Bronchial epithelial cell (primary cell): ENCODE measurements around the gene TEDC1. TPM values are rescaled to one million over a fixed set of nuclear protein-coding genes. Genes with fewer than 3 reads are reported as not detected.

Source experiments
- DNase-seq: peaks from one replicate; pipeline ENCODE4 v3.0.0-alpha.2; 2010; ENCODE audit warnings: low read depth
- FAIRE-seq: peaks from 2 replicates; lab custom pipeline; 2011; peaks lifted over from hg19 to GRCh38; lab: Jason Lieb, UNC
- H3K27me3 ChIP-seq: 2 replicates; pipeline ENCODE4 v1.5.1; 2011; ENCODE audit warnings: low read length; ENCODE audit not compliant: control insufficient read depth, insufficient read depth
- H3K36me3 ChIP-seq: 2 replicates; pipeline ENCODE4 v1.5.1; 2011; ENCODE audit warnings: low read length; ENCODE audit not compliant: control insufficient read depth, insufficient read depth
- H3K4me3 ChIP-seq: 2 replicates; pipeline ENCODE4 v1.5.1; 2011; ENCODE audit warnings: mild to moderate bottlenecking, low read depth, low read length, control low read depth
- total RNA-seq: library from RNA; depleted of rRNA; stranded (reverse); fragments of >200 nt; gene quantifications from 2 replicates; pipeline ENCODE4 v1.2.1, GENCODE V29; 2014
- TF ChIP-seq, protein P1 (sequence below): IDR thresholded peaks from 2 replicates; pipeline ENCODE4 v1.5.1; 2011; ENCODE audit warnings: mild to moderate bottlenecking, moderate library complexity, low read length, control low read depth, inconsistent platforms; ENCODE audit not compliant: insufficient read depth, severe bottlenecking

TEDC1 gene
- total RNA-seq, 1 donor from 2014 or later = 4.5 TPM

DNA sequence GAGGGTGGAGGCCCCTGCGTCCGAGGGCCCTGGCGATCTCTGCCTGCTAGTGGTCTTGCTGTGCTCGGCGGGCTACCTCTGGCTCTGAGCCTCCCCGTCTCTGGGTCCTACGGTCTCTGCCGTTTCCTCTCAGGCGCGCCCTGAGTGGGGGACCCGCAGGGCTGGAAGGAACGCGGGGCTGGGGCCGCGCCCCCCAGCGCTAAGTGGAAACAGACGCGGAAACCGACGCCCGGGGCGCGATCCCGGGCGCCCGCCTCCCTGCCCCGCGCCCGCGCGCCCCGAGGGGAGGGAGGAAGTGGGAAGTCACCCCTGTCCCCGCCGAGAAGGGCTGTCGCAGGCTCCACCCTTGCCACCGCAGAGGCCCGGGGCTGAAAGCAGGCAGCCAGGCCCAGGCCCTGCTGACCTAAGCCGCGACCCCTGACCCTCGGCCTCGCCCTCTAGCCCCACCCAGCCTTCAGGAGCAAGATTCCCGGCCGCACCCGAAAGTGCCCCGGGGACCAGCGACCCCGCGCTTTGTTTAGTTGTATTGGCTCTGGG lies 3.5 kb upstream of the TEDC1 start:
- Histone ChIP-seq H3K4me3 (no peak overlapping the region), H3K36me3 (peaks cover 2% of the 10 kb centered on the region), H3K27me3 (no peaks in the 10 kb centered on the region)
- DNase-seq (no peak), FAIRE-seq (no peak)
- TF ChIP-seq, protein P1, sequence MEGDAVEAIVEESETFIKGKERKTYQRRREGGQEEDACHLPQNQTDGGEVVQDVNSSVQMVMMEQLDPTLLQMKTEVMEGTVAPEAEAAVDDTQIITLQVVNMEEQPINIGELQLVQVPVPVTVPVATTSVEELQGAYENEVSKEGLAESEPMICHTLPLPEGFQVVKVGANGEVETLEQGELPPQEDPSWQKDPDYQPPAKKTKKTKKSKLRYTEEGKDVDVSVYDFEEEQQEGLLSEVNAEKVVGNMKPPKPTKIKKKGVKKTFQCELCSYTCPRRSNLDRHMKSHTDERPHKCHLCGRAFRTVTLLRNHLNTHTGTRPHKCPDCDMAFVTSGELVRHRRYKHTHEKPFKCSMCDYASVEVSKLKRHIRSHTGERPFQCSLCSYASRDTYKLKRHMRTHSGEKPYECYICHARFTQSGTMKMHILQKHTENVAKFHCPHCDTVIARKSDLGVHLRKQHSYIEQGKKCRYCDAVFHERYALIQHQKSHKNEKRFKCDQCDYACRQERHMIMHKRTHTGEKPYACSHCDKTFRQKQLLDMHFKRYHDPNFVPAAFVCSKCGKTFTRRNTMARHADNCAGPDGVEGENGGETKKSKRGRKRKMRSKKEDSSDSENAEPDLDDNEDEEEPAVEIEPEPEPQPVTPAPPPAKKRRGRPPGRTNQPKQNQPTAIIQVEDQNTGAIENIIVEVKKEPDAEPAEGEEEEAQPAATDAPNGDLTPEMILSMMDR = no peak

DNA sequence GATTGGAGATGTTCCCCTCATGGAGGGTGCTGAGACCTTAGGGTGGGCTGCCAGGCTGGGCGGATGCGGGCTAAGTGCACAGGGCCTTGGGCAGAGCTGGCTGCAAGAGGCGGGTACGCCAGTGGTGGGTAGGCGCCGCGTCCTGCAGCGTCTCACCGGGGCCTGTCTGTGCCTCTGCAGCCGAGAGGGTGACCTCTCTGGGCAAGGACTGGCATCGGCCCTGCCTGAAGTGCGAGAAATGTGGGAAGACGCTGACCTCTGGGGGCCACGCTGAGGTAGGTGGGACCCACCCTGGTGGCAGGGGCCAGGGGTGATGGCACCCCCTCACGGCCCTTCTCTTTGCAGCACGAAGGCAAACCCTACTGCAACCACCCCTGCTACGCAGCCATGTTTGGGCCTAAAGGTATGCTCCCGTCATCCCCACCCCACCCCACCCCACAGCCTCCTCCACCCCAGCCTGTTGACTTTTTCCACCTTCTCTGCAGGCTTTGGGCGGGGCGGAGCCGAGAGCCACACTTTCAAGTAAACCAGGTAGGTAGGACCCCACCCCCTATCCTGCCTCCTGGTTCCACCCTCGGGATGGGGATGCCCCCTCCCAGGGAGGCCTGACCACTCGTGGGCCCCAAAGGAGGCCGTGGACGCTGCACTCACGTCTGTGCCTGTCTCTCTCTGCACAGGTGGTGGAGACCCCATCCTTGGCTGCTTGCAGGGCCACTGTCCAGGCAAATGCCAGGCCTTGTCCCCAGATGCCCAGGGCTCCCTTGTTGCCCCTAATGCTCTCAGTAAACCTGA lies 2.9 kb upstream of the TEDC1 start:
- no peak for DNase-seq
- no peak overlapping the region for H3K4me3 ChIP-seq

DNA sequence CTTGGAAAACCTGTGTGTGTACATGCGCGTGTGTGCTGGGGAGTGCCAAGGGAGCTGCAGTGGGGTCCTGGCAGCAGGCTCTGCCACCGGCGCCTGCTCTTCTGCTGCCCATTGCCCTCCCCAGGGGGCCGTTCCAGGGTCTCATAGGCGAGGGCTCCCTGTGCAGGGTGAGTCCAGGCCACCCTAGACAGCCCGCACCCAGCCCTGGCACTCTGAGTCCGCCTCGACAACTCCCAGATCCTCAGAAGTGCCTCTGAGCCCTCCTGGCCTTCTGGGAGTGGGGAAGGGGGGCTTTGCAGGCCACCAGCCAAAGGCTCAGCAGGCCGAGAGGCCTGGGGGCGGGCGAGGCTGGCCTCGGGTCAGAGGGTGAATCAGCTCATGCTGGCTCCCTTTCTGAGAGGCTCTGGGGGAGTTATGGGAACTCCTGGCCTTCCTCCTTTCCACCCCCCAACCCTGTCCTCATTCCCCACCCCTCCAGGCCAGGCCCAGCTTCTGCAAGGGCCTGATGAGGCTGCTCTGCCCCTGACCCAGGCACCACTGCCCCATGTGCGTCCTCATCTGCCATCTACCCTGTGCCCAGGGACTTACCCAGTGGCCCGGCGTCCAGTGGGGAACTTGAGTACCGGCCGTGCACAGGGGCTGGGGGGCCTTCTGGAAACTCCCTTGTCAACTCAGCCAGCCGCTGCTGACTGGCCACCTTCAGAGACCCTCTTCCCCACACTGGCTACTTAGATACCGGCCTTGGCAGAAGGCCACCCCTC lies 2.1 kb upstream of the TEDC1 start:
- Histone ChIP-seq H3K27me3 (no peaks in the 10 kb centered on the region), H3K36me3 (peaks cover 2% of the 10 kb centered on the region), H3K4me3 (no peak overlapping the region)
- TF ChIP-seq, protein P1 = no peak
- FAIRE-seq (no peak), DNase-seq (no peak)

More for the DNA sequence above, 2.9 kb upstream of the TEDC1 start:
- FAIRE-seq = no peak
- Histone ChIP-seq H3K36me3 (peaks cover 2% of the 10 kb centered on the region), H3K27me3 (no peaks in the 10 kb centered on the region)
- TF ChIP-seq, protein P1 = no peak

DNA sequence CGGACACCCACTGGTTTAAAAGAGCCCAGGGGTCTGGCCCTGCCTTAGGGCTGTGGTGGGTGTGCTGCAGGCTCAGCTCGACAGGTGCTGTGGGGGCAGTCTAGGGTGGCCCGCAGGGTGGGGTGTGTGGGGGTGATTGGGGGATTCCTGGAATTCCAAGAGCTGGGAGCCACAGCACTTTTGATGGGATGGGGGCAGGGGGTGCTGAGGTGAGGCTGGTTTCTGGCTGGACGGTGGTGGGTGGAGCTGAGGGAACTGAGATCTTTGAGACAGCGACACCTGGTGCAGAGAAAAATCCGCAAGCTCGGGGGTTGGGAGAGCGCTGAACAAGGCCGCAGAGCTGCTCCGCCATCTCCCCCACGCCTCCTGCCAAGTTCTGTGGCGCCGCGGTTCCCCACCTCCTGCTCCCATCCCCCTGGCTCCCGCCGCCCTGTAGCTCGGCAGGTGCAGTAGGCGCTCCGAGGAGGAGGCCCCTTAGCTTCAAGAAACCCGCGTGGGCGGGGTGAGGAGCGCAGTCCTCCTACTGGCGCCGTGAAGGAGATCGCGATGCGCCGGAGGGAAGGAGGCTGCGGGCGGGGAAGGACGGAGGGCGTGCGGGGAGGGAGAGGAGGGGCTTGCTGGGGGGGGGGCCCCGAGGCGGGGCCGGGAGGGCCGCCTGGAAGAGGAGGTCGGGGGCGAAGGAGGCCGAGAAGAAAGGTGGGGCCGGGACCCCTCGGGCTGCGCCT lies 1.3 kb upstream of the TEDC1 start:
- no peak for FAIRE-seq
- Histone ChIP-seq H3K27me3 (no peaks in the 10 kb centered on the region), H3K36me3 (peaks cover 2% of the 10 kb centered on the region), H3K4me3 (peak overlapping the region; percentile 67)
- DNase-seq = peak; percentile 84
- TF ChIP-seq, protein P1 = peak; percentile 94

DNA sequence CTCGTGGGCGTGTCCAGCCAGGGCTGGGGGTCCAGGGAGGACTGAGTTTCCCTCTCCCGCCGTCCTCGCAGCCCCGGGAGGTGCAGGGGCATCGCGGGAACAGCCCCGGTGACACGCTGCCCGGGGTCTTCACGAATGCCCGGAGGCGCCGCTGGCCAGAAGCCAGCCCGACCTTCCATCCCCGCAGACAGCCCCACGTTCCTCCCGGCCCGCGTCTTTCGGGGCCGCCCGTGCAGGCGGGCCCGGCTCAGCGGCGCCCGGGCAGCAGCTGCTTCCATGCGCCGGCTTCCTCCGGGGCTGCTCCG lies 827 bp upstream of the TEDC1 start:
- Histone ChIP-seq H3K36me3 (peaks cover 2% of the 10 kb centered on the region), H3K27me3 (no peaks in the 10 kb centered on the region), H3K4me3 (peak overlapping the region; percentile 67)
- TF ChIP-seq, protein P1 = no peak
- no peak for FAIRE-seq
- no peak for DNase-seq
